ENCODE measurements around the gene RSPO1.

DNA sequence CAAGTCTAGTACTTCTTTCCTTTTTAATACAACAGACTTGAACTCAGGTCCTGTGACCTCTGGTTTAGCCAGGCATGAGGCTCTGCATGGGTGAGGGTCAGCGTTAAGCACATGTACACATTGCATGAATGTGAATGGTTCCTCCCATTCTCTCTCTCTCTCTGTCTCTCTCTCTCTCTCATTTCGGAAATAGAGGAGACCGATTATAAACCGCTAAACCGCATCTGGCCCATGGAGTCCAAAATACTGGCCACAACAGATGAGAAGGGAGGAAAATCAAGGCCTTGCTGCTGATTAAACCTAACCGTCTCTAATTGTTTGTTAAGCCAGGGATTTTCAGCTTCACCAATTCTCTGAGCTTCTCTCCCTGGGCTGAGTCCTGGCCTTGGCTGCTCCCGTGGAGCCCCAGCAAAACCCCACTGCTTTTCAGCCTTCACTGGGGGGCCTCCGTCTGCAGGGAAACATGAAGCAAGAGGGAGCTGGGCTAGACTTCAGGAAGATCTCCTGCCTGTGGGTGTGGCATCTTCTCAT is 6.6 kb downstream of the RSPO1 start:
- TF ChIP-seq, protein P1, sequence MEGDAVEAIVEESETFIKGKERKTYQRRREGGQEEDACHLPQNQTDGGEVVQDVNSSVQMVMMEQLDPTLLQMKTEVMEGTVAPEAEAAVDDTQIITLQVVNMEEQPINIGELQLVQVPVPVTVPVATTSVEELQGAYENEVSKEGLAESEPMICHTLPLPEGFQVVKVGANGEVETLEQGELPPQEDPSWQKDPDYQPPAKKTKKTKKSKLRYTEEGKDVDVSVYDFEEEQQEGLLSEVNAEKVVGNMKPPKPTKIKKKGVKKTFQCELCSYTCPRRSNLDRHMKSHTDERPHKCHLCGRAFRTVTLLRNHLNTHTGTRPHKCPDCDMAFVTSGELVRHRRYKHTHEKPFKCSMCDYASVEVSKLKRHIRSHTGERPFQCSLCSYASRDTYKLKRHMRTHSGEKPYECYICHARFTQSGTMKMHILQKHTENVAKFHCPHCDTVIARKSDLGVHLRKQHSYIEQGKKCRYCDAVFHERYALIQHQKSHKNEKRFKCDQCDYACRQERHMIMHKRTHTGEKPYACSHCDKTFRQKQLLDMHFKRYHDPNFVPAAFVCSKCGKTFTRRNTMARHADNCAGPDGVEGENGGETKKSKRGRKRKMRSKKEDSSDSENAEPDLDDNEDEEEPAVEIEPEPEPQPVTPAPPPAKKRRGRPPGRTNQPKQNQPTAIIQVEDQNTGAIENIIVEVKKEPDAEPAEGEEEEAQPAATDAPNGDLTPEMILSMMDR (IDR thresholded peaks at IDR 0.05): no peak
- no peak for TF ChIP-seq POLR2A (IDR thresholded peaks at IDR 0.05)
